Hematopoietic multipotent progenitor cell treated with erythropoietin and hydrocortisone succinate and interleukin-3 and kit ligand, for 4 days (in vitro differentiated cells): ENCODE measurements around the gene GPHN.
"Not testable (repeated sequence)": the region's sequence is repeated elsewhere in the genome, so short reads cannot be mapped to it uniquely, and the experiment has no call there.

Source experiments
- DNase-seq: peaks from one replicate; pipeline ENCODE4 v3.0.0-alpha.2; 2015

Gene GPHN

GRCh38 chr14:66503532-66503931 is 4.4 kb upstream of the GPHN start:
- no peak for DNase-seq

- no peak for DNase-seq
Measured at GRCh38 chr14:66507181-66507721, 696 bp upstream of the GPHN start.

- DNase-seq = no peak
Measured at GRCh38 chr14:66508547-66508845, 549 bp downstream of the GPHN start.

- DNase-seq = peak; percentile 51
Measured at GRCh38 chr14:66508846-66509621, 1.1 kb downstream of the GPHN start.

GRCh38 chr14:66509874-66510273 is 1.9 kb downstream of the GPHN start:
- peak; percentile 30 for DNase-seq

GRCh38 chr14:66511849-66512248 is 3.9 kb downstream of the GPHN start:
- DNase-seq = no peak

GRCh38 chr14:66514213-66514612 is 6.3 kb downstream of the GPHN start:
- peak; percentile 63 for DNase-seq

- no peak for DNase-seq
Measured at GRCh38 chr14:66530526-66530925, 22.6 kb downstream of the GPHN start.

- DNase-seq = no peak
Measured at GRCh38 chr14:66539034-66539433, 31.1 kb downstream of the GPHN start.

GRCh38 chr14:66540038-66540437 is 32.1 kb downstream of the GPHN start:
- no peak for DNase-seq

- no peak for DNase-seq
Measured at GRCh38 chr14:66541627-66542026, 33.7 kb downstream of the GPHN start.

- DNase-seq = no peak
Measured at GRCh38 chr14:66543996-66544395, 36.0 kb downstream of the GPHN start.

- not testable (repeated sequence) for DNase-seq
Measured at GRCh38 chr14:66545191-66545590, 37.2 kb downstream of the GPHN start.

- not testable (repeated sequence) for DNase-seq
Measured at GRCh38 chr14:66545751-66546150, 37.8 kb downstream of the GPHN start.

GRCh38 chr14:66563731-66564130 is 55.8 kb downstream of the GPHN start:
- no peak for DNase-seq

- DNase-seq = peak; percentile 5
Measured at GRCh38 chr14:66568220-66568619, 60.3 kb downstream of the GPHN start.

- DNase-seq = peak; percentile 26
Measured at GRCh38 chr14:66572826-66573225, 64.9 kb downstream of the GPHN start.

- DNase-seq = no peak
Measured at GRCh38 chr14:66575014-66575413, 67.1 kb downstream of the GPHN start.

- no peak for DNase-seq
Measured at GRCh38 chr14:66575939-66576338, 68.0 kb downstream of the GPHN start.

GRCh38 chr14:66587753-66588152 is 79.8 kb downstream of the GPHN start:
- DNase-seq = not testable (repeated sequence)

GRCh38 chr14:66595394-66595793 is 87.4 kb downstream of the GPHN start:
- no peak for DNase-seq

- no peak for DNase-seq
Measured at GRCh38 chr14:66596241-66596985, 88.5 kb downstream of the GPHN start.

- DNase-seq = no peak
Measured at GRCh38 chr14:66600416-66600815, 92.5 kb downstream of the GPHN start.

- no peak for DNase-seq
Measured at GRCh38 chr14:66601932-66602578, 94.1 kb downstream of the GPHN start.
